ACC112 (cell line): ENCODE results near the gene CEP112.

ENCODE experiments used
- H2AFZ ChIP-seq: fragments of 200-600 bp; sonication (generic); one replicate; pipeline ENCODE4 v1.6.0; 2017; ENCODE audit warnings: antibody characterized with exemption, low read length; ENCODE audit not compliant: unreplicated experiment
- H3K27ac ChIP-seq: fragments of 200-600 bp; sonication (generic); 2 replicates; pipeline ENCODE4 v1.5.1; 2014; ENCODE audit warnings: low read depth, mild to moderate bottlenecking, antibody characterized with exemption, low read length, moderate library complexity
- H3K27me3 ChIP-seq: fragments of 200-600 bp; sonication (generic); 2 replicates; pipeline ENCODE4 v1.6.1; 2014; ENCODE audit warnings: mild to moderate bottlenecking, antibody characterized with exemption, low read length, moderate library complexity, mixed read lengths; ENCODE audit not compliant: insufficient read depth
- H3K36me3 ChIP-seq: fragments of 200-600 bp; sonication (generic); 2 replicates; pipeline ENCODE4 v1.6.1; 2016; ENCODE audit warnings: mild to moderate bottlenecking, antibody characterized with exemption, low read length, moderate library complexity, mixed read lengths; ENCODE audit not compliant: insufficient read depth
- H3K4me1 ChIP-seq: fragments of 200-600 bp; sonication (generic); one replicate; pipeline ENCODE4 v1.6.1; 2016; ENCODE audit warnings: low read length, mixed read lengths; ENCODE audit not compliant: insufficient read depth, unreplicated experiment, control insufficient read depth
- H3K4me3 ChIP-seq: fragments of 200-600 bp; sonication (generic); 2 replicates; pipeline ENCODE4 v1.5.1; 2014; ENCODE audit warnings: mild to moderate bottlenecking, low read depth, low read length
- H3K79me2 ChIP-seq: fragments of 200-600 bp; sonication (generic); one replicate; pipeline ENCODE4 v1.6.0; 2016; ENCODE audit warnings: low read length; ENCODE audit not compliant: control insufficient read depth, unreplicated experiment, insufficient read depth

Gene CEP112

DNA sequence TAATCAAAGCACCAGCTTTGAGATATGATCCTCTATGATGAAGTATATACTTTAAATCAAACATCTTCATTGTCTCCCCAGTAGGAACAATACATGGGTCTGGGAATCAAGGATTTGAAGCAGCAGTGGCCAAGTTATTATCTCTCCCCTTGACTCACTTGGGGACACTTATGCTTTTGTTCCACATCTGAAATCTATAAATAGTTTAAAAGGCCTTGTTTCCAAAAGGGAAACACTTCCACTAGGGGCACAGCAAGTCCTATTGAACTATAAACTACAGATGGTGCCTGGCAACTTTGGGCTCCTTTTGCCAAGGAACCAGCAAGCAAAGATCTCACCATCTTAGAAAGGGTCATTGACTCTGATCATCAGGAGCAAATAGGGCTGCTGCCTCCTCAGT lies 16.0 kb upstream of the CEP112 start:
- Histone ChIP-seq H3K36me3 (no peaks in the 10 kb centered on the region), H3K79me2 (no peaks in the 10 kb centered on the region), H3K4me3 (no peak overlapping the region), H3K27ac (no peak overlapping the region), H3K4me1 (no peaks in the 10 kb centered on the region), H2AFZ (no peak overlapping the region), H3K27me3 (peaks cover 1% of the 10 kb centered on the region; the same call in 1 of the 2 replicates)

DNA sequence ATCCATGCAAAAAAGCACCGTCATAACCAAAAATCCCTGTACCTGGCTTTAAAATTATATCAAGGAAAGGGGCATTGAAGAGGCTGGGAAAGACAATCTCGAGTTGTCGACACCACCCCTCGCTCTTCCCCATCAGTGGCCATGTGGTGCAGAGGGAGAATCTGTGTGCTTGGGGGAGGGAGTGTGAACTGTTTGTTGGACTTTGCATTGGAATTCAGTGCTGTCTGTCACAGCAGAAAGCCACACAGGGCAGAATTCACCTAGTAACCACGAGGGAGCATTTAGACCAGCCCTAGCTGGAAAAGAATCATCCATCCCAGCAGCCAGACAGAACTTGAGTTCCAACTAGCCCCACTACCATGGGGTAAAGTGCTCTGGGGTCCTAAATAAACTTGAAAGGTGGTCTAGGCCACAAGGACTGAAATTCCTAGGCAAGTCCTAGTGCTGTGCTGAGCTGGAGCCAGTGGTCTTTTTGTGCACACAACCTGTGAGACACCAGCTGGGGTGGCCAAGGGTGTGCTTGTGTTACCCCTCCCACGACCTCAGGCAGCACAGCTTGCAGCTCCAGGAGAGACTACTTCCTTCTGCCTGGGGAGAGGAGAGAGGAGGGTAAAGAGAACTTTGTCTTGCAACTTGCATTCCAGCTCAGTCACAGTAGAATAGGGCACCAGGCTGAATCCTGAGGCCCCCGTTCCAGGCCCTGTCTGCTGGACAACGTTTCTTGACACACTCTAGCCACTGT lies 11.5 kb upstream of the CEP112 start:
- no peak overlapping the region for H3K4me3 ChIP-seq
- H3K27ac ChIP-seq = no peak overlapping the region
- no peak overlapping the region for H2AFZ ChIP-seq
- no peaks in the 10 kb centered on the region for H3K27me3 ChIP-seq
- no peaks in the 10 kb centered on the region for H3K36me3 ChIP-seq
- H3K79me2 ChIP-seq = no peaks in the 10 kb centered on the region
- no peaks in the 10 kb centered on the region for H3K4me1 ChIP-seq

DNA sequence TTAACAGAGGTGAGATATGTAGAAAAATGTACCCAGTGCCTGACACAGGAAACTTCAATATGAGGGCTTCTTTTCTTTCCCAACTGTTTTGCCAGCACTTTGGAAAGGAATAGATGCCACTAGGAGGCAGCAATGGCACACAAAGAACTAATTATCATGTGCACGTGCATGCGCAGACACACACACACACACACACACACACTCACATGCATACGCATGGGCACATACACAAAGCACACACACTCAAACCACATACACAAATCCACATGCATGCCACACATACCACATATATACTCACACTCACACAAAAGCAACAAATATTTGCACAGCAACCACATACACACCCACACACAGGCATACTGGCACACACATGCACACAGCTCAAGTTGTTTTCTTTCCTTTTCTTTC lies 8.8 kb upstream of the CEP112 start:
- H3K4me1 ChIP-seq = no peaks in the 10 kb centered on the region
- no peaks in the 10 kb centered on the region for H3K27me3 ChIP-seq
- no peak overlapping the region for H2AFZ ChIP-seq
- H3K79me2 ChIP-seq = no peaks in the 10 kb centered on the region
- no peak overlapping the region for H3K27ac ChIP-seq
- H3K36me3 ChIP-seq = no peaks in the 10 kb centered on the region
- no peak overlapping the region for H3K4me3 ChIP-seq

DNA sequence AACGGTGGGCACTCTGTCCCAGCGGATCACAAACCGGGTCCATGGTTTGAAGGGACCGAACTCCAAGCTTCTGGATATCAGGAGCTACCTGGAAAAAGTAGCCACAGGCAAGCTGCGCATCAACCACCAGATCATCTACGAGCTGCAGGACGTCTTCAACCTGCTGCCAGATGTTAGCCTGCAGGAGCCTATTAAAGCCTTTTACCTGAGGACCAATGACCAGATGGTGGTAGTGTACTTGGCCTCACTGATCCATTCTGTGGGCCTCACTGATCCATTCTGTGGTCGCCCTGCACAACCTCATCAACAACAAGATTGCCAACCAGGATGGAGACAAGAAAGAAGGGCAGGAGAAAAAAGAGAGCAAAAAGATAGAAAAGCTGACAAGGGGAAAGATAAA lies 6.3 kb upstream of the CEP112 start:
- Histone ChIP-seq H3K27ac (no peak overlapping the region), H3K36me3 (no peaks in the 10 kb centered on the region), H3K4me1 (no peaks in the 10 kb centered on the region), H3K27me3 (no peaks in the 10 kb centered on the region), H2AFZ (no peak overlapping the region), H3K4me3 (no peak overlapping the region), H3K79me2 (no peaks in the 10 kb centered on the region)

DNA sequence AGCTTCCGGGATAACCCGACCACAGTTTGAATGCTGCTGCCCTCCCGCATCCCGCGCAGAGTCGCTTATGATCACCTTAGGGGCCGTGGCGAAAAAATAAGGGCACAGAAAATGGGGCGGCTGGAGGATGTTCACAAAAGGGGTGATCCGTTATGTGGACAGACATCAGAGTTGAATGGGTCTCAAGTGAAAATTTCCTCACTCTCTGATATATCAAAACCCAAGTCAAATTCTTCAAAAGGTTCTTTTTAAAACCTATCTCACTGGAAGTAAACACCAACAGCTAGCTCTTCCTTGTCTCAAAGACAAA lies 400 bp upstream of the CEP112 start:
- Histone ChIP-seq H3K36me3 (no peaks in the 10 kb centered on the region), H3K27ac (peak overlapping the region; percentile 49)

DNA sequence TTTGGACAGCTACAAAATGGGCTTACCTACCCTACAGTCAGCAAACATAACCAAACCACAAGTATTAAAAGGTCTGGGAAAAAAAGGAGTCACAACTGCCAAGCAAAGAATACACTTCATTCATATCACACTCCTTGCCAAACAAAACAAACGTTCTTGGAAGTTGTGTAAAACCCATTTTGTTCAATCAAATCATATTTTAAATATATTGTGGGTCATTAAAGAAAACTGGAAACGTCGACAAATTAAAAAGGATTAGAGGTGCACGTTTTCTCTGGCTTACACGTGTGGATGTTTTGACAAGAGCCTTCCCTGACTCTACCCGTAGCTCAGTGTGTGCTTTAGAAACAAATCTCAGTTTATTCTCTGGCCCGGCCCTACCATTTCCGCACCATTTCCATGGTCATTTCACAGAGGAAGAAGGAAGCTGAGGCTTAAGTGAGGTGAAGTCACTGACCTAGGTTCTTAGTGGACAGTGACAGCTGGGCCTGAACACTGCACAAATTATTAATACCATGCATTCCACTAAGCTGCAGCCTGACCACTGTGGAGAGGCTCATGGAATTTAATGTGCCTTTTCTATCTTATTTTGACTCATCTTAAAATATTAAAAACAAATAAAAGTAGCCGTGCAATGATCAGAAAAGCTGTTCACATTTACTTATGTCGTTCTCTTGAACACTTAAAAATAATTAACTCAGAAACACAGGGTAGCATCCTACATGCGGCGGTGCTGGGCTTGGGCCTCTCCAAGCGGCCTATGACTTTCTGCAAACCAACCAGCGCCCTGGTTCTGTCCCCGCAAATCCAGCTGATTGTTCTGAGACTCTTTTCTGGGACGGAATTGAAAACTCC lies 968 bp downstream of the CEP112 start:
- 0 out of 2 replicates have a peak overlapping the region, but pooled peaks have one; percentile 22 for H3K27ac ChIP-seq

More for the DNA sequence above, 400 bp upstream of the CEP112 start:
- H3K4me3 ChIP-seq = peak overlapping the region; percentile 92
- peaks cover 12% of the 10 kb centered on the region for H3K79me2 ChIP-seq
- H2AFZ ChIP-seq = peak overlapping the region; percentile 83
- H3K27me3 ChIP-seq = no peaks in the 10 kb centered on the region
- H3K4me1 ChIP-seq = peaks cover 11% of the 10 kb centered on the region

DNA sequence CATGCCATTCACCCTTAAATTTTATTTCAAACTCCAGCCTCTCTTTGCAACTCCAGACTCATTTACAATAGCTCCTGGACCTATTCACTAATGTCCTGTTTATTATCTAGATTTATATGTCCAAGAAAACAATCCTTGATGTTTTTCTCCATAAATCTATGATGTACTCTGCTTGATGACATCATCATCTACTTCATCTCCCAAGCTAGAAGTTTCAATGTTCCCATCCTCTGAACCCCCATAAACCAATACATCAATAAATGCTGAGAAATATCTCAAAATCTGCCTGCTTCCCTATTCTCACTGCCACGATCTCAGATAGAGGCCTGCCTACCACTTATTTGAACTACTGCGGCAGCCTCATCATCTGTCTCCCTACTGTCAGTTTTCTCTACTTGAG lies 4.2 kb downstream of the CEP112 start:
- Histone ChIP-seq H3K79me2 (peaks cover 17% of the 10 kb centered on the region), H3K27me3 (no peaks in the 10 kb centered on the region), H3K27ac (no peak overlapping the region), H3K4me1 (peaks cover 11% of the 10 kb centered on the region), H2AFZ (no peak overlapping the region), H3K4me3 (no peak overlapping the region), H3K36me3 (peaks cover under 1% of the 10 kb centered on the region; the same call in 1 of the 2 replicates)

More for the DNA sequence above, 968 bp downstream of the CEP112 start:
- no peaks in the 10 kb centered on the region for H3K36me3 ChIP-seq
- peaks cover 17% of the 10 kb centered on the region for H3K79me2 ChIP-seq
- peaks cover 11% of the 10 kb centered on the region for H3K4me1 ChIP-seq
- no peaks in the 10 kb centered on the region for H3K27me3 ChIP-seq
- peak overlapping the region; percentile 92 for H2AFZ ChIP-seq
- peak overlapping the region; percentile 92 for H3K4me3 ChIP-seq

DNA sequence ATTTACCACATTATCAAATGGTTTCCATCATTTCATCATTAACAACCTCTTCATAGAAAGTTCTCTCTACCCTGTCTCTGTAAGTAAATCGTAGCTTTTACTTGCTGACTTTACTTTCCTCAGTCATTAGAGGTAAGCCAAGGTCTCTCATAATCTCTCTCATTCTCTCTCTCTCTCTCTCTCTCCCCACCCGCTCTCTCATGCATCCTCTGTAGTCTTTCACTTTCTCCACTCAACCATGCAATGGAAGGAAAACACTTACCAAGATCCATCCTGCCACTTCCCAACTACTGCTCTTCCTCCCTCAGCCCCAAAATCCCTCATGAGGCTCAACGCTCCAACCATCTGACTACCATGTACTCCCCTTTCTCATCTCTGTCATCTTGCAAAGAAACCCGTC lies 6.1 kb downstream of the CEP112 start:
- H3K27me3 ChIP-seq = no peaks in the 10 kb centered on the region
- H3K4me3 ChIP-seq = no peak overlapping the region
- H3K4me1 ChIP-seq = peaks cover 11% of the 10 kb centered on the region
- H3K36me3 ChIP-seq = peaks cover 12% of the 10 kb centered on the region
- H2AFZ ChIP-seq = no peak overlapping the region
- H3K79me2 ChIP-seq = peaks cover 17% of the 10 kb centered on the region
- H3K27ac ChIP-seq = no peak overlapping the region

DNA sequence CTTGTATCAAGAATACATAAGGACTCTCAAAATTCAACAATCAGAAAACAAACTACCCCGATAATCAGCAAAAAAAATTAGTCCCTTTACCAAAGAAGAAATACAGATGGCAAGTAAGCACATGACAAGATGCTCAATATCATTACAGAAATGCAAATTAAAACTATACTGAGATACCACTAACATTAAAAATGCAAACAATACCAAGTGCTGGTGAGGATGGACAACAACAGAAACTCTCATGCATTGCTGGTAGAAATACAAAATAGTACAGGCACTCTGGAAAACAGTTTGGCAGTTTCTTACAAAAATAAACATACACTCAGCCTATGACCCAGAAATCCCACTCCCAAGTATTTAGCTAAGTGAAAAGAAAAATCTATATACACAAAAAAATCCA lies 7.5 kb downstream of the CEP112 start:
- no peak overlapping the region for H3K27ac ChIP-seq
- H3K36me3 ChIP-seq = peaks cover 24% of the 10 kb centered on the region
- no peaks in the 10 kb centered on the region for H3K4me1 ChIP-seq
- H3K27me3 ChIP-seq = no peaks in the 10 kb centered on the region
- H2AFZ ChIP-seq = no peak overlapping the region
- peaks cover 17% of the 10 kb centered on the region for H3K79me2 ChIP-seq
- no peak overlapping the region for H3K4me3 ChIP-seq

DNA sequence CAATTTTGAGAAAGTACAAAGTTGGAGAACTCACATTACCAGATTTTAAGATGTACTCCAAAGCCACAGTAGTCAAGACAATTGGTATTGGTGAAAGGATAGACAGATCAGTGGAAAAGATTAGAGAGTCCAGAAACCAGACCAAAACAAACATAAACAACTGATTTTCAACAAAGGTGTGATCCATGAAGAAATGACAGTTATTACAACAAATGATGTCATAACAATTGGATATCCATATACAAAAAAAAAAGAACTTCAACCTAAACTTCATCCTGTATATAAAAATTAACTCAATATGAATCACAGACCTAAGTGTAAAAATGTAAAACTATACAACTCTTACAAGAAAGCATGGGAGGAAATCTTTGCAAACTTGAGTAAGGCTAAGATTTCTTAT lies 8.4 kb downstream of the CEP112 start:
- Histone ChIP-seq H3K79me2 (peaks cover 11% of the 10 kb centered on the region), H3K4me3 (no peak overlapping the region), H3K27ac (no peak overlapping the region), H2AFZ (no peak overlapping the region), H3K36me3 (peaks cover 27% of the 10 kb centered on the region), H3K4me1 (no peaks in the 10 kb centered on the region), H3K27me3 (no peaks in the 10 kb centered on the region)

DNA sequence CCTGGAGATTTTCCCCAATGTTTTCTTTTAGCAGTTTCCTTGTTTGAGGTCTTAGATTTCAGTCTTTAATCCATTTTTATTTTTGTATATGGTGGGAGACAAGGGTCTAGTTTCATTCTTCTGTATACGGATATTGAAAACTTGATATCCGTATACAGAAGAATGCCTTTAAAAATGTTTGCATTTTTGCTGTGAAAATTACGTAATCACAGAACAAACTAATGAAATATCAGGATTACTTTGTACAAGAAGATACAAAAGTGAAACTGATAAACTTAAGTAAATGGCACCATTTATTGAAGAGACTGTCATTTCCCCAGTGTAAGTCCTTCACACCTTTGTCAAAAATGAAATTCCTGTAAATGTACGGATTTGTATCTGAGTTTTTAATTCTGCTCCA lies 13.3 kb downstream of the CEP112 start:
- Histone ChIP-seq H3K27ac (no peak overlapping the region), H2AFZ (no peak overlapping the region), H3K4me1 (no peaks in the 10 kb centered on the region), H3K36me3 (peaks cover 30% of the 10 kb centered on the region), H3K4me3 (no peak overlapping the region), H3K27me3 (no peaks in the 10 kb centered on the region), H3K79me2 (no peaks in the 10 kb centered on the region)
